ENCODE results near the gene MRPL27.

Gene MRPL27

DNA sequence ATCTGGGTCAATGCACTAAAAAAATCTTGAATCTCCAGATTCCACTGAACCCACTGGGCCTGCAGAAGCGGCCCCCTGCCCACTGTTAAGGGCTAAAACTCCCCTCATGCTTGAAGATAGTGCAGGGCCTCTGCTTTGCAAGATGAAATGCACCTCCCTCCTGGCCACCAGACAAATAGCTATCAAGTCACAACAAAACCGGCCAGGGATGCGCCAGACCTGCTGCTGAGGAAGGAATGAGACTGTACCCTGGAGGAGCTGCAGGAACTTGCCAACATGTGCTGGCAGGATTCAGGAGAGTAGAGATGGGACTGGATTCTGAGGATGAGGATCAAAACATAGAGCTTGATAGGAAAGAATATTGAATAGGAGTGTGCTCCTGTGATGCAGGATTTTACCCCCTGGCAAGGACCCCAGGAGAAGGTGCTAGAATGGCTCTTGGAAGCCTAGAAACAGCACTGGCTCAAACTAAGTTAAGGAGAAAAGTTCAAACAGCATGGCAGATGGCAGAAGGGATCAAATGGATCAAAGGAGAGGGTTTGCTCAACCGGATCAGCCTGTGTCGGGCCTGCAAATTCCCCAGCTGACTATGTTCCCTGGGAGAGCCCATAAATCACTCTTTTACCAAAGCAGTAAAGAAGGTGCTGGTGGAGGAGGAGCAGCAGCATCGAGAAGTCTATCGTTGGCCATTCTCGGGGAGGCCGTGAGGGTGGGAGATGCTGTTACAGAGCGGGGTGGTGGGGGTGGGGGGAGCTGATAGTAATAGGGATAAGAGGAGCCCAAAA, 54.3 kb downstream of the MRPL27 start:
- Histone ChIP-seq H3K4me3 (no peak overlapping the region), H3K4me1 (no peaks in the 10 kb centered on the region), H3K9me3 (no peaks in the 10 kb centered on the region), H3K27ac (no peak overlapping the region), H3K27me3 (no peaks in the 10 kb centered on the region), H3K36me3 (no peaks in the 10 kb centered on the region)
- TF ChIP-seq, protein P1, sequence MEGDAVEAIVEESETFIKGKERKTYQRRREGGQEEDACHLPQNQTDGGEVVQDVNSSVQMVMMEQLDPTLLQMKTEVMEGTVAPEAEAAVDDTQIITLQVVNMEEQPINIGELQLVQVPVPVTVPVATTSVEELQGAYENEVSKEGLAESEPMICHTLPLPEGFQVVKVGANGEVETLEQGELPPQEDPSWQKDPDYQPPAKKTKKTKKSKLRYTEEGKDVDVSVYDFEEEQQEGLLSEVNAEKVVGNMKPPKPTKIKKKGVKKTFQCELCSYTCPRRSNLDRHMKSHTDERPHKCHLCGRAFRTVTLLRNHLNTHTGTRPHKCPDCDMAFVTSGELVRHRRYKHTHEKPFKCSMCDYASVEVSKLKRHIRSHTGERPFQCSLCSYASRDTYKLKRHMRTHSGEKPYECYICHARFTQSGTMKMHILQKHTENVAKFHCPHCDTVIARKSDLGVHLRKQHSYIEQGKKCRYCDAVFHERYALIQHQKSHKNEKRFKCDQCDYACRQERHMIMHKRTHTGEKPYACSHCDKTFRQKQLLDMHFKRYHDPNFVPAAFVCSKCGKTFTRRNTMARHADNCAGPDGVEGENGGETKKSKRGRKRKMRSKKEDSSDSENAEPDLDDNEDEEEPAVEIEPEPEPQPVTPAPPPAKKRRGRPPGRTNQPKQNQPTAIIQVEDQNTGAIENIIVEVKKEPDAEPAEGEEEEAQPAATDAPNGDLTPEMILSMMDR (IDR thresholded peaks at IDR 0.05): no peak
- DNase-seq: peak in 1 of 2 donors; percentile 1
- intact Hi-C loops (cut with DNase I; ENCODE audit: low total_unique reads): no loop called here

Data from tibial artery (tissue), 4 donors.